Aorta (tissue), 5 donors: ENCODE data around the gene TESPA1. TPM values are rescaled to one million over a fixed set of nuclear protein-coding genes. Genes with fewer than 3 reads are reported as not detected.
A peak's percentile ranks its signal among the peaks of the same experiment; 100 is the strongest.

Experiments used
- ATAC-seq: fragments of 200-7000 bp; cut with Tn5 transposase; one replicate; pipeline ENCODE4 v1.9.1; 2022; ENCODE audit warnings: moderate library complexity; ENCODE audit not compliant: low FRiP score
- DNase-seq, 2 donors: peaks; one replicate each; pipeline ENCODE4 v3.0.0-alpha.2; 2020
- H3K27ac ChIP-seq, 2 donors: one replicate each; pipeline ENCODE4 v1.5.1; 2013; ENCODE audit warnings: low read length in 2 of 2, mild to moderate bottlenecking in 2 of 2, moderate library complexity in 2 of 2, control low read depth in 1 of 2, inconsistent platforms in 1 of 2, low read depth in 1 of 2
- H3K27me3 ChIP-seq, 2 donors: one replicate each; pipeline ENCODE4 v1.6.1; 2013; ENCODE audit warnings: control low read depth in 1 of 2, low read length in 1 of 2, mild to moderate bottlenecking in 1 of 2, moderate library complexity in 1 of 2; ENCODE audit not compliant: insufficient read depth in 2 of 2, control insufficient read depth in 1 of 2
- H3K36me3 ChIP-seq, 2 donors: one replicate each; pipeline ENCODE4 v1.6.1; 2013; ENCODE audit warnings: control low read depth in 1 of 2, low read length in 1 of 2, mild to moderate bottlenecking in 1 of 2; ENCODE audit not compliant: insufficient read depth in 2 of 2, control insufficient read depth in 1 of 2
- H3K4me1 ChIP-seq, 2 donors: one replicate each; pipeline ENCODE4 v1.6.1; 2013; ENCODE audit warnings: low read length in 2 of 2, control low read depth in 1 of 2, mild to moderate bottlenecking in 1 of 2, moderate library complexity in 1 of 2; ENCODE audit not compliant: insufficient read depth in 2 of 2, control insufficient read depth in 1 of 2
- H3K4me3 ChIP-seq, 2 donors: one replicate each; pipeline ENCODE4 v1.5.1; 2013; ENCODE audit warnings: low read length in 2 of 2, control low read depth in 1 of 2, mild to moderate bottlenecking in 1 of 2
- H3K9me3 ChIP-seq: one replicate; pipeline ENCODE4 v1.6.1; 2013; ENCODE audit warnings: mild to moderate bottlenecking, low read length; ENCODE audit not compliant: control insufficient read depth
- WGBS, 2 donors: extraction: QIAGEN DNeasy Blood & Tissue Kit; methylation state at CpG; one replicate each; pipeline ENCODE4 v1.1.7; 2013; 5-methylcytosine and 5-hydroxymethylcytosine counted together
- intact Hi-C, 2 donors: fragments of 100-400 bp; cut with DNase I; formaldehyde crosslinking; loops; one replicate each; pipeline versions ENCODE4 v1.14.2 to v1.15.0; 2022
- long read RNA-seq, 2 donors: library from polyadenylated mRNA; unstranded; transcript quantifications; one replicate each; pipeline ENCODE4 v2.0.0, GENCODE V29; 2020 to 2021
- polyA plus RNA-seq, 2 donors: library from polyadenylated mRNA; stranded (reverse); fragments of 200-250 nt; gene quantifications; one replicate each; pipeline ENCODE4 v1.2.3, GENCODE V29; 2013
- total RNA-seq, 2 donors: library from RNA; stranded (reverse); fragmentation: NEBNext Ultra II Directional; extraction: Animal tissue kit (Norgen Biotek cat#: 25700); gene quantifications; one replicate each; pipeline ENCODE4 v1.2.1, GENCODE V29; 2021
- donor health status: healthy with polysubstance abuse.
- donor health status: Bipolar disorder and iron deficiency.
- donor health status: DM: no; HTN: no; CAD: no.
- donor health status: DM: no; HTN: no; CAD: no.
- donor health status: DM: yes; HTN: yes; CAD: no.

The TESPA1 gene
- total RNA-seq (1 to 10 TPM; 1.0 to 2.1 TPM), polyA plus RNA-seq (1 to 10 TPM in 1 of 2 donors, under 1 TPM in 1; 0.26 to 1.0 TPM)
- long read RNA-seq, donor 1, partial matches to known transcripts = 0 of 2 reads
- long read RNA-seq, donor 1, other reads (novel, unspliced or antisense) = 2 of 2 reads
- long read RNA-seq, donor 2 = 0 reads

- DNase-seq (peak in 1 of 2 donors; percentile 80), ATAC-seq (peak; percentile 53)
- 48 to 52% methylated on average over 12 of the region's 12 CpGs for WGBS, 2 donors
- intact Hi-C loops = no loop called here
- Histone ChIP-seq H3K27me3 (no peaks in the 10 kb centered on the region), H3K36me3 (no peaks in the 10 kb centered on the region), H3K9me3 (no peaks in the 10 kb centered on the region), H3K27ac (no peak within 1 kb of the TSS), H3K4me1 (no peaks in the 10 kb centered on the region), H3K4me3 (no peak within 1 kb of the TSS)
Measured at GRCh38 chr12:54984658-54985376, at the start of gene TESPA1. Gene TESPA1 (minus strand): TSS chr12:54984762. CDS start chr12:54974562, 10,200 bp downstream.

- no peak overlapping the region for H3K27ac ChIP-seq
Measured at GRCh38 chr12:55034218-55034617, 49.7 kb upstream of the TESPA1 start.

GRCh38 chr12:55025508-55025907 is 40.9 kb upstream of the TESPA1 start:
- Histone ChIP-seq H3K27ac (no peak overlapping the region), H3K36me3 (no peaks in the 10 kb centered on the region), H3K4me1 (no peaks in the 10 kb centered on the region), H3K9me3 (no peaks in the 10 kb centered on the region), H3K4me3 (no peak overlapping the region), H3K27me3 (no peaks in the 10 kb centered on the region)
- ATAC-seq (no peak), DNase-seq (no peak)
- WGBS, 2 donors = 65 to 72% methylated on average over 2 of the region's 2 CpGs
- intact Hi-C loops = no loop called here

More at GRCh38 chr12:55034218-55034617, 49.7 kb upstream of the TESPA1 start:
- no peak for DNase-seq
- WGBS, 2 donors = 39 to 47% methylated on average over 5 to 6 of the region's 6 CpGs
- no peaks in the 10 kb centered on the region for H3K9me3 ChIP-seq
- H3K27me3 ChIP-seq = no peaks in the 10 kb centered on the region
- no peaks in the 10 kb centered on the region for H3K36me3 ChIP-seq
- intact Hi-C loops = no loop called here
- ATAC-seq = no peak
- H3K4me1 ChIP-seq = no peaks in the 10 kb centered on the region
- no peak overlapping the region for H3K4me3 ChIP-seq

GRCh38 chr12:55024575-55024974 is 40.0 kb upstream of the TESPA1 start:
- 66 to 68% methylated on average over 2 of the region's 2 CpGs for WGBS, 2 donors
- no peak for DNase-seq
- Histone ChIP-seq H3K4me1 (no peaks in the 10 kb centered on the region), H3K27me3 (no peaks in the 10 kb centered on the region), H3K4me3 (no peak overlapping the region), H3K36me3 (no peaks in the 10 kb centered on the region), H3K27ac (no peak overlapping the region), H3K9me3 (no peaks in the 10 kb centered on the region)
- no peak for ATAC-seq
- intact Hi-C loops = no loop called here

GRCh38 chr12:55019784-55020183 is 35.2 kb upstream of the TESPA1 start, which contains the start of gene NEUROD4:
Gene NEUROD4 (plus strand): TSS chr12:55019974. CDS start chr12:55026440, 6,466 bp downstream.
- DNase-seq = peak in 1 of 2 donors; percentile 55

GRCh38 chr12:55017416-55017925 is 32.9 kb upstream of the TESPA1 start:
- intact Hi-C loops = no loop called here
- Histone ChIP-seq H3K4me1 (no peaks in the 10 kb centered on the region), H3K4me3 (no peak overlapping the region), H3K9me3 (peaks cover 6% of the 10 kb centered on the region), H3K27ac (no peak overlapping the region), H3K27me3 (no peaks in the 10 kb centered on the region), H3K36me3 (no peaks in the 10 kb centered on the region)
- ATAC-seq (no peak), DNase-seq (no peak)
- 11 to 19% methylated on average over 3 of the region's 3 CpGs for WGBS, 2 donors

More at GRCh38 chr12:55019784-55020183, 35.2 kb upstream of the TESPA1 start, which contains the start of gene NEUROD4:
- no peaks in the 10 kb centered on the region for H3K4me1 ChIP-seq
- no peak within 1 kb of the TSS for H3K4me3 ChIP-seq
- peak; percentile 15 for ATAC-seq
- 2% methylated on average over 13 of the region's 13 CpGs for WGBS, 2 donors
- H3K36me3 ChIP-seq = no peaks in the 10 kb centered on the region
- intact Hi-C loops = no loop called here
- no peaks in the 10 kb centered on the region for H3K9me3 ChIP-seq
- H3K27me3 ChIP-seq = no peaks in the 10 kb centered on the region
- no peak within 1 kb of the TSS for H3K27ac ChIP-seq

GRCh38 chr12:55008944-55009585 is 24.5 kb upstream of the TESPA1 start:
- intact Hi-C loops = no loop called here
- Histone ChIP-seq H3K36me3 (no peaks in the 10 kb centered on the region), H3K27me3 (no peaks in the 10 kb centered on the region), H3K4me3 (no peak overlapping the region), H3K9me3 (peaks cover 10% of the 10 kb centered on the region), H3K4me1 (no peaks in the 10 kb centered on the region), H3K27ac (no peak overlapping the region)
- 19 to 28% methylated on average over 6 of the region's 6 CpGs for WGBS, 2 donors
- DNase-seq (no peak), ATAC-seq (no peak)

GRCh38 chr12:55002355-55002754 is 17.8 kb upstream of the TESPA1 start:
- no peaks in the 10 kb centered on the region for H3K27me3 ChIP-seq
- H3K4me3 ChIP-seq = no peak overlapping the region
- ATAC-seq (no peak), DNase-seq (no peak)
- intact Hi-C loops = no loop called here
- no peaks in the 10 kb centered on the region for H3K4me1 ChIP-seq
- 4 to 8% methylated on average over 2 of the region's 2 CpGs for WGBS, 2 donors
- no peaks in the 10 kb centered on the region for H3K36me3 ChIP-seq
- peaks cover 4% of the 10 kb centered on the region for H3K9me3 ChIP-seq
- no peak overlapping the region for H3K27ac ChIP-seq
